RWPE1 (cell line): ENCODE measurements around the gene DLST.
A peak's percentile ranks its signal among the peaks of the same experiment; 100 is the strongest.

Experiments used
- CTCF ChIA-PET: fragments of 350-600 bp; sonication (Branson Sonifier 250); formaldehyde crosslinking; extraction: SDS; loops from one replicate; lab custom pipeline; 2021; lab: Yijun Ruan, JAX
- POLR2A ChIA-PET: fragments of 400-600 bp; formaldehyde crosslinking; extraction: SDS; loops from one replicate; lab custom pipeline; 2020; ENCODE audit warnings: antibody characterized with exemption; ENCODE audit not compliant: low non-redundant PET; lab: Yijun Ruan, JAX
- DNase-seq: peaks from one replicate; pipeline ENCODE4 v3.0.0; 2012; ENCODE audit warnings: low spot score
- H3K27ac ChIP-seq: fragments of 450-650 bp; 2 replicates; pipeline ENCODE4 v1.5.1; 2017
- CTCF ChIP-seq: fragments of 450-650 bp; conservative IDR thresholded peaks from 2 replicates; pipeline ENCODE4 v1.5.1; 2017; ENCODE audit warnings: low read depth, mild to moderate bottlenecking

Gene DLST

GRCh38 chr14:74949191-74949601 is 67.5 kb downstream of the DLST start:
- ChIA-PET POLR2A (no interaction called here), CTCF (interaction anchor here (0.6 kb wide), 1 partner anchor 147 kb away, joined by 3 read pairs; no protein-coding TSS in a partner anchor)
- TF ChIP-seq CTCF, result no peak
- H3K27ac ChIP-seq, result peak overlapping the region; percentile 20; the same call in 1 of the 2 replicates
- DNase-seq, result no peak

DNA sequence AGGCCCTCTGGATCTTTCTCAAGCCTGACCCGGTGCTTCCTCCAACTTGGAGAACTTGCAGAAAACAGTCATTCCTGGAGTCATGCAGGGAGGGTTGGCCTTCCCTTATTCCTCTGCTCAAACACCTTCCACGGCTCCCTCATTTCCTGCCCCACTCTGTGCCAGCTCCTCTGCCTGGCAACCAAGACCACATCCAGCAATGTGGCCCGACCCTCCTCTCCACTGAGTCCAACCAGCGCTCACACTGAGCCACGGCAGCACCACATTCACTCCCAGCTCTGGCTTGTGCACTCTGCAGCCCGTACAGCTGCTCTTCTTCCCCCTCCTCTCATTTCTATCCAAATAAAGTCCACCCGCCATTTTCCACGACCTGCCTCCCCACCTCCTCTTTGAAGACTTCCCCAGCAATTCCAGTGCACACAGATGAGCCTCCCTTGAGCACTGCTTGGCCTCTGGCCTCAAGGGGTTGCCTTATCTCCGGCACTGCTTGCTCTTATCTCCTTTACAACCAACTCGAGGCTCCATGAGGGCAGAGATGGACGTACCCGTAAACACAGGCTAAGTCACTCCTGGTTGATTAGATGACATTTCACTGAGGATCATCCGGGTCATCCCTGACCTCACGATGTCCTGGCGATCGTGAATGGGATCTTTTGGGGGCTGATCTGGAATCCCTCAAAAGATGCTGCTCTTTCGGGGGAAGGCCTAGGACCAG is 68.3 kb downstream of the DLST start:
- peak overlapping the region; percentile 20; the same call in 1 of the 2 replicates for H3K27ac ChIP-seq
- DNase-seq, result no peak
- ChIA-PET CTCF (no interaction called here), POLR2A (no interaction called here)
- TF ChIP-seq CTCF, result no peak

DNA sequence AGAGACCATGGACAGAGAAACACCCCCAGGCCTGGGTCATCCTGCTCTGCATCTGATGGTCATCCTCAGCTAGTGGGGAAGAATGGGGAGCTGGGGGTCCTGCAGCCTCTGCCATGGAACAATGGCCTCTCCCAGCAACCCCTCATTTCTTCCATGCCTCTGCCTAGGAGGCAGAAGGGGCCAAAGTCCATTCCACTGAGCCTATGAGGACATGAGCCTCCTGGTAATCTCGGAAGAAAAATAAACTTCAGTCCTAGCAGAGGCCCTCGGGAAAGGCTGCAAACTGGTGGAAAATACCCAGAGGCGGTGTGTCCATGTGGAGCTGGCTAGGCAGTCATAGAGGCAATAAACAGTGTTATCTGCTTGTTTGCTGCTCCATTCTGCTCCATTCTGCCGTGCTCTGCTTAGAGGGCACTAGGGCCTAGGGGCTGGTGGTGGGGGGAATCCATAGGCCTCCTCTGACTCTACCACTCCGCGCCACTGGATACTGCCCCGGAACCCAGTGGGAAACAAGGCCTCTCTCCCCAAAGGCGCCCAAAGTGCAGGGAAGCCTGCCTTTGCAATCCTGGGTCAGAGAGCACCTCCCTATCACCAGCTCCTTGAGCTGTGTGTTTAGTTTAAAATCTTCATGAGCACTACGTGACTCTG is 69.2 kb downstream of the DLST start:
- no peak for TF ChIP-seq CTCF
- ChIA-PET POLR2A (no interaction called here), CTCF (no interaction called here)
- no peak for DNase-seq
- H3K27ac ChIP-seq, result peak overlapping the region; percentile 20; the same call in 1 of the 2 replicates

DNA sequence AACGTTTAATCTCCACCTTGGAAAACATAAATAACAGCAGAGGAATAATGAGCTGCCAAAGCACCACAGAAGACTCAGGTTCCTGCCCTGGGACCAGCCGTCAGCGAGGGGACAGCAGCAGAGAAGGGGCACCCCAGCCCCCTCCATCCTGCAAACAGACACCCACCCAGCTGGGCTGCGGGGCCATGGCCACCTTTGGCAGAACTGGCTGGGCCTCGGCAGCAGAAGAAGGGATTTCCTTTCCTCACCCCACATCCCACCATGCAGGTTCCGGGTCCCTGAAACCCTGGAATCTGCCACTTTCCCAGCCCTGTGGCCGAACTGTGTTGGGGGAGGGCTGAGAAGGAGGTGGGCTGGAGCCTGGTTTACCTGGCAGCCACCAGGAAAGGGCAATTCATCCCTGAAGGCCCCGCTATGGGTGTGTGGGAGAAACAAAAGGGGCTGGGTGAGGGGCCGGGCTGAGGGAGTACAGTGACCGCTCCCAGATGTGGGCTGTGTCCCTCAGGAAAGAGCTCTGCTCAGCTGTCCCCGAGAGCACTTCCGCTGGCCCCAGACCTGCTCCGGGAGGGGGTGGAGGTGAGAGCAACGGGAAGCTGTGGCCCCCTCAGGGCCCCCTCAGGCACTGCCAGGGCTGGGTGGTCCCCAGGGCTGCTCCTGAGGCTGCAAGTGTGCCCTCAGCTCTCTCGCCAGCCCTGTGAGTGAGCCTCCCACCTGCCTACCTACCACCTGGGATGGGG is 69.9 kb downstream of the DLST start:
- POLR2A ChIA-PET, result no interaction called here
- CTCF ChIA-PET, result interaction anchor here (0.7 kb wide), 1 partner anchor 143 kb away, joined by 4 read pairs; no protein-coding TSS in a partner anchor

GRCh38 chr14:74952180-74952665 is 70.5 kb downstream of the DLST start:
- H3K27ac ChIP-seq, result peak overlapping the region; percentile 29
- CTCF ChIA-PET, result interaction anchor here (0.6 kb wide), 1 partner anchor 607 kb away, joined by 6 read pairs; no protein-coding TSS in a partner anchor
- POLR2A ChIA-PET, result no interaction called here
- DNase-seq, result no peak
- TF ChIP-seq CTCF, result no peak

More for the DNA sequence above, 69.9 kb downstream of the DLST start:
- TF ChIP-seq CTCF, result no peak
- no peak for DNase-seq
- peak overlapping the region; percentile 29 for H3K27ac ChIP-seq
